NOMO-1 (cell line): Measurements from ENCODE around the gene PCSK1.
"Not testable (repeated sequence)": the region's sequence is repeated elsewhere in the genome, so short reads cannot be mapped to it uniquely, and the experiment has no call there.

Experiments used
- DNase-seq, 2 experiments: peaks; one replicate each; lab custom pipeline; 2025; ENCODE audit not compliant: unreplicated experiment in 2 of 2; lab: John Stamatoyannopoulos, UW

Gene PCSK1

DNA sequence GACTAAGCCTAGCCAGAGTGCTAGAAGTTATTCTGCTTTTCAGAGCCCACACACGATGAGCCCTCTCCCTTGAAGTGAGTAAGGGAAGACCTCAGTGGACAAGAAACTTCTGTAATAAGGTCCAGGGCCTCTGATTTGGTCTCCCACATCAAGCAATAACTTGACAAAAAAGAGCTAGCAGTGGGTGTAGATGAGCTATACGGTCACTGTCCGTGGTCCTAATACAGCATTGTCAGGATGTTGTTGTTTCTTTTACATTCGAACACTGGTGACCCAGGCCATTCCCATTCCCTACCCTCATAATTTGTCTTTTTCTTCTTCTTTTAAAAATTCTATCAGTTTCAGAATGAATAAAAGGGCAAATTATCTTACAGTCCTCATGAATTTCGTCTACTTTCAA lies 5.2 kb downstream of the PCSK1 start:
- no peak for DNase-seq

DNA sequence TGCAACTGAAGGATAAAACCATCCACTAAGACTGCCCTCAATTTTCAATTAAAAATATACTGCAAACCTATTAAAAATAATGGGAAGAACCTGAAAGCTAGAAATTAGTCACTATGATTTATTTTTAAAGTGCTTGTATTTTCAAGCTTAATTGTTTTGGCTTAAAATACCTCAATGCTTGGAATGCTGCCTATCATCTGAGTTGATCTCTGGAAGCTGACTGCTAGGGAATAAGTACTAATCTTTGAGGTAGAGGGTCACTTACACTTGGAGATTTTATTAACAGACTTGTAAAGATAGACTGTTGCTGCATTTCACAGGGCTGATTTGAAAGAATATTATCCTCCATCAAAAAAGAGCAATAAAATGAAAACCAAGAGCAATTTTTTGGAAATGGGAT lies 6.2 kb downstream of the PCSK1 start:
- no peak for DNase-seq

DNA sequence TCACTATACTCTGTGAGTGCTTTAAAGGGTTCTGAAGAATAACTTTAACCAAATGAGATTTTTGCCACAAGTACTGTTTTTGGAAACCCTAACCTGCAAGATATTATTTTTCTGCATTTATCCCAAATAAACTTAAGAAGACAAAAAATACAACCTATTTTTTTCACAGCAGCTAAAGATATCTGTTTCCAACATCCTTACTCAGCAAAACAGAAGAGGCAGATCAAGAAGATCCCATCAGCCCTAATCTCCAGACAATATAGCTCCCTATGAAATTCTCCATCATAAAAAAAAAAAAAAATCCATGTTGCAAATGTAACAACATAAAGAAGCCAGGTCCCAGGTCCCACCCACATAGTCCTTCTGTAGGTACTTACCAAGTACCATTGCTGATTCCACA lies 7.6 kb downstream of the PCSK1 start:
- no peak for DNase-seq

DNA sequence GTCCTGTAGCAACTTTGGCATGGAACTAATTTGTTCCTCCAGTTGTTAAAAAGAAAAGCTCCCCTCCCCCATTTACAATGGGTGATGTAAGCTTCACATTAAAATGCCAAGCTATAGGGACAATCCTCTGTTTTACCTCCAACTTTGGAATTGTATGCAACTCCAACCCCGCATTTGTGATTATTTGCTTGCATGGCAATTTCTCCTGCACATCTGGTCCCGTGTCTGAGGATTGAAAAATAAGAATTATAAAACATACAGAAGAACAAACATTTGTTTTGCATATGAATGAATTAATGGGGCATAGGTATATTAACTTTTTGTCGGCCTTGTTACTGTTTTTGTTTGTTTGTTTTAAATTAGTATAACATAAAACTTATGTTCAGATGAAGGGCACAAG lies 17.2 kb downstream of the PCSK1 start:
- DNase-seq: no peak

DNA sequence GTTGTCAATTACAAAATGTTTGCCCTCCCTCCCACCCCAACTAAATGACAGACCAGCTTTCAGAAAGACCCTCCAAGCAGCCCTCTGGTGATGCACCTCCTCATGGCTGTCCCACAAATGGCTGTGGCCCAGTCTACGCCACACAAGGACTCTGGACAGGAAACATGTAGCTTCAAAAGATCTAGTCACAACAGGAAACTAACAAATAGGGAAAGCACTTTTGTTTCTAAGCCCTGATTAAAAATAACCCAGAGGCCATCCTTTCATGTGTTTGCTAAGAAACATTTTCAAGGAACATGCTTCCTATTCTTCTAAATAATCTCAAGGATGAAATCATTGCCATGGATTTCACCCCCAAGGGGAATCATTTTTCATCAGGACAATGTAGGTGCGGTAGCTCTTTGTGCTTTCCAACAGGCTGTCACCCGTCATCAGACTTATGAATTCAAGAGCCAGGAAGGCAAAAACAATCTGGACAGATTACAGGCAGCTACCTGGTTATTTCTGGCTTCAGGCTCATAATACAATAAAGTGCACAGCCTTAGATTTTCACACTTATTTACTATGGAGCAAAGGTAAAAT lies 20.1 kb downstream of the PCSK1 start:
- DNase-seq: no peak

DNA sequence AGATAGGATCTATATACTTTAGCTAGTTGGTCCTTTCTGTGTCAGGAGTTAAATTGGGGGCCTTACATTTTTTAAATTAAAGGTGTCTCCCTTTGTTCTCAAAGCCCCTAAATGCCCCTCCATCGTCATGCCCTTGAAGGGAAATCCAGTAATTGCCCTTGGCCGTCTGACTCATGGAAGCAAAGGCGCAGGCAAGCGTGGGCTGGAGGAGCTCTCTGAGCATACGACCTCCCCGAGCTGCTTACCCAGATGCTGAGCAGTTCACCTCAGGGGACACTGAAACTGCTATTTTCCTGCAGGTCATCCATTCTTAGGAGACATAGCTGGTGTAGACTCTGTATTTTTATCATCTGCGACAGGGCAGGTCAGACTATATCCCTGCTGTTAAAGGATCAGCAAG lies 23.0 kb downstream of the PCSK1 start:
- DNase-seq: no peak

DNA sequence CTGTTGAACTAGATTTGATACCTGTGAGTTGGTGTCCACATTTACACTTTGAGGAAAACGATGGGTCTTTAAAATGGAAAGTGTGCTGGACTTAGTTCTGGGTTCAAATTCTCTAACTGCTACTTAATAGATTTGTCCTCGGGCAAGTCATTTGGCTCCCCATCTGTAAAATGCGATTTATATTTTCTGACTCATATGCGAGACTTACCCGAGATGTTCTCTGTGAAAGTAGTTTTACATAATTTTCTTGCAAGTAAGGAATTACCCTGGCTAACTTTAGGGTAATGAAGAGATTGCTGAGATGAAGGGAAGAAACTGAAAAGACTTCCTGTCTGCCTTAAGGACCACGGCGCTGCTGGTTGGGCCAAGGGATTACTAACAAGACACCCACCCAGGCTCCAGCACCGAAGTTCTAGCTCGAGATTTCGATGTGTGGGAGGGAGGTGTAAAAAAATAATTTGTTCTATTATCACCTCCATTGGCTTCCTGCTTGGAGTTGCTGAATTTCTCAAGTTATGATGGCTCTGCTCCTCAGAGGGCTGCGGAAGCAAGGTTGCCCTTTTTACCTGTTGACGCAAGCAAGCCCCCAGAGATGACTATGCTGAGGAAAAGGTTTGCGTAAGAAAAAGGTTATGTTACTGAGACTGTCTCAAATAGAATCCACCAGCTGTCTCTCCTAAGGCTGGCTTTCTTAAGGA lies 24.1 kb downstream of the PCSK1 start:
- DNase-seq: no peak

DNA sequence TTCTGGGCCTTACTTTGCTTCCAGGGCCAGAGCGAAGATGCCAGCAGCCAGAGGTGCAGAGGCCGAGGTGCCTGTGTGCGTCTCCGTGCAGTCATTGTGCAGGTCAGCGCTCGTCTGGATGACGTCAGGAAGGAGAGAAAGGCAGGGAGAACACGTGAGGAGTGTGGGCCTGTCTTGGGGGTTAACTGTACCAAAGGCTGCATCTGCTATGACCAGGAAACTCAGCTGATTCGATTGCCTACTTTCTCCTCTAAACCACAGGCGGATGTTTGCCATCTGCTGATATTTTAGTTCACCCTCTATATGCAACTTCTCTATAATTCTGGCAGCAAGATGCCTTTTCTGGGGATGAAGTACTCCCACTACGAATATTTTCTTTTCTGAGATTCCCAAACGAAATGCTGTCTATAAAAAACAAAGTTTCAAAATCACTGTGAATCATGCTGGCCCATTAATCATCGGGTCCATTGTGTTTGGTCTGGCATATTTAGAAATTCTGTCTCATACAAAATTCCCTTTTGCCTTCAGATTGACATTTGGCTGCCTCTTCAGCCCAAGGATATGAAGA lies 24.8 kb downstream of the PCSK1 start:
- no peak for DNase-seq

DNA sequence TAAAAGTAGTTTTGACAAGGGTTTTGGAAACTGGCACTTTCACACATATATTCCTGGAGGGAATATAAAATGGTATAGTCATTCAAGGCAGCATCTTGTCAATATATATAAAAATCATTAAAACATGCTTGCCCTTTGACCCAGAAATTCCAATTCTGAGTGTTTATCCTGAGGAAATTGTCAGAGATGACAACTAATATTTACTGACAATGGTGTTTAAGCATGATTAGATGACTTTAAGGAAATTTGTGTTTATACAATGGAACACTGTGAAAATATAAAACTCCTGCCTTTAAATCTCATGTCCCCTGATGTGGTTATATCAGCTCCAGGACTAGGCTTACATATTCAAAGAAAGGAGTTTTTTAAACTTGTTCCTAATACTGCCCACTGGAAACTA lies 25.6 kb downstream of the PCSK1 start:
- DNase-seq: no peak

DNA sequence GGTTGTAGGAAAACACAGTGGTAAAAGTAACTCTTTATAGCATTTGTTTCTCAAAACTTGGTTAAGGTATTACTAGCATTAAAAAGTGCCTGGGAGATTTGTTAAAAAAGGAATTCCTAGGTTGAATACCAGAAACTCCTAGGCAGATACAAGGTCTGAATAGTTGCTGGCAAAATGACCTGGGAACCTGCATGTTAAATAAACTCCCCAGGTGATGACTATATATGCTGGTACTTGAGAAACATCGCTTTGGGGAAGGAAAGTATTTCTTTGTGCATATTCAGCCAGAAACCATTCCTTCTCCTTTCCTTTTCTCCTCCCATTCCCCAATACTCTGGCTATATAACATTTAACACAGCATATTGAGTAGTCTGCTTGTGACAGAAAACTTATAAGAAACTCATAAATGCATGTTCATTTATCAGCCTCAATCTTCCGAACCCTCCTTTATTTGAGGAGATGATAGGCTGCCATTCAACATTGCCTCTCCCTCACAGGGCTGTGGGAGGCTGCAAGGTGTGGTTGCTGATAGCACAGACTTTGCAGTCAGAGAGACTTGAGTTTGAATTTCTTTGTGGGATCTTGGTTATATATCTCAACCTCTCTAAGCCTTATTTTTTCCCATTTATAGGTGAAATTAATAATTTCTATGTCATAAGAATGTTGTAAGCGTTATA lies 28.7 kb downstream of the PCSK1 start:
- no peak for DNase-seq

DNA sequence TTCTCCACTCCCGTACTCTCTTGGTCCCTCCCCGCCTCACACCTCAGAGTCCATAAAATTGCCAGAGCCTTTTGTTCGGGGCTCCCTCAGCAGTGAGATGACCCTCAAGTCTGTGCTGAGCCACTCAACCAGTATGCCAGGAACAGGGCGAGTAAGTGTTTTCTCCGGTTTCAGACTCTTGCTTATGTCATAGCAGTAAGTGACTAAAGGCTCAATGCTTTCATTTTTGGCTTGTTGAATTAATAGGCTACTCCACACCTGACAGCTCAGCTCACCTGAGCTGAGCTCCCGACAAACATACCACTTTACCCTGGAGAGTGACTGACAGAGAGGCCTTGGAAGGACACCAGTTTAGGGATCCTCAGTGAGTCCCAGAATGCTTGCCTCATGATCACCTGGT lies 30.5 kb downstream of the PCSK1 start:
- no peak for DNase-seq

DNA sequence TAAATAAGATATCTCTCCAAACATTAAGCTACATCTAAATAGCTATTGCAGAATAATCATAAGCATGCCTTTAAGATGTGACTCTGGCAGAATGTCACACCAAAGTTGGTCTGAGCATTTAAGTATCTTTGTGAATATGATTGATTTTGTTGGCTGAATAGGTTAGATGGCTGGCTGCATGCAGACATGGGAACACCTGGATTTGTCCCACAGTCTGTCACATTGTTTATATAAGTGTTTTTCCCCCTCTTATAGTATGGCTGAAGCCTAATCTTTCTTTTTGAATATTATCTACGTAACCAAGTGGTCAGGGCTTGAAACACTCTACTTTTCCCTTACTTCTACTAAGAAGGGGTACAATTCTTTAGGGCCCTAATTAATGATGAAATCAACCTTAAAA lies 36.2 kb downstream of the PCSK1 start:
- DNase-seq: no peak

DNA sequence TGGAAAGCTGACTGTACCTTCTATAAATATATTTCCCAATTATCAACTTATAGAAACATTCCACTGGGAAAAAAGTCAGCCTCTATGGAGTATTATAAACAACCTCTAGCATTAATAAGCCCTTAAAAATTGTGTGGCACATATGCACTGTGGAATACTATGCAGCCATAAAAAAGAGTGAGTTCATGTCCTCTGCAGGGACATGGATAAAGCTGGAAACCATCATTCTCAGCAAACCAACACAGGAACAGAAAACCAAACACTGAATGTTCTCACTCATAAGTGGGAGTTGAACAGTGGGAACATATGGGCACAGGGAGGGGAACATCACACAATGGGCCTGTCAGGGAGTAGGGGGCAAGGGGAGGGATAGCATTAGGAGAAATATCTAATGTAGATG lies 37.8 kb downstream of the PCSK1 start:
- not testable (repeated sequence) for DNase-seq

DNA sequence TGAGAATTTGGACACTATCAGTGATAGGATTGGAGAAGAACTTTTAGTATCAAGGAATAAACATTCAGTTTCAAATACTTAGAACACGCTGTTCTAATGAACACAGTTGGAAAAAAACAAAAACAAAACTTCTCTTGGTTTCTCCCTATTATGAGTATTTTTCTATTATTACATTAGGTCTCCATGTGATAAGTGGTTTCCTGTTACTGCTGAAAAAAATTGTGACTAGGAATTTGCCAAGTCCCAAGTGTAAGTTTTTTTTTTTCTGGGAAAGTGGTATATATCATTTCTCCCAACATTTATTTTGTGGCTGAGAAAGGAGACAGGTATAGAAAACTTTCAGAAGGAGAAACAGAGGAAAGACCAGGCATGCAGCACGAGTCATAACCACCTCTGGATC lies 41.1 kb downstream of the PCSK1 start:
- DNase-seq: no peak

DNA sequence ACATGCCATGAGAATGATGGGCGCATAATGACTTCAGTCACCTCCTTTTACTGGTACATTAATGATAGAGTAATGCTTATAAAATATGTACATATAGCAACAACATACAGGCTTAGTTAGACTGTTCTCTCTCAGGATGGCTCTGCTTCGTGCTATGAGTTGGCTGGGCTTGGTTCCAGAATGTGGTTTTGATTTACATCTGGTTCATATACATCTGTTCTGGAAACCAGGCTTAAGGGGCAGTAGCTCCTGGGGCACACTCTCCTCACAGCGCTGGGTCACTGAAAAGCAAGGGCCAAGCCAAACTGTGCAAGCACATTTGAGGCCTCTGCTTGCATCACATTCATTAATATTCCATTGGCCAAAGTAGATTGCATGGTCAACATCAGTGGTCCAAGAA lies 44.9 kb downstream of the PCSK1 start:
- DNase-seq: no peak

DNA sequence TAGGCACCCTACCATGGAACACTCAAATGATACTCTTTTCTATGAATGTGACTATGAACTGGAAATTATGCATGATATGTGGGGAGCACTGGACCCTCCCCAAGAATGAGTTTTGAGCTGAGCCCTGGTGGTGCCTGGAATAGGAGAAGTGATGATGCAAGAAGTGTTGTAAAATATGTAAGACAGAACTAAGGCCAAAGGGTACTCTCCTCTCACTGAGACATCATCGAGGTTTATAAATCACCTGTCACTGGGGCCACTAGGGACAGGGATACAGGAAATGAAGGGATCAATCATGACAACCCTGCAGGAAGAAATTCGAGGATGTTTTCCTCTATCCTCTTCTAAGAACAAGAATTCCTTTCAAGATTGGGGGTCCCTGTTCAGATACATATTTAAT lies 45.4 kb downstream of the PCSK1 start:
- no peak for DNase-seq

DNA sequence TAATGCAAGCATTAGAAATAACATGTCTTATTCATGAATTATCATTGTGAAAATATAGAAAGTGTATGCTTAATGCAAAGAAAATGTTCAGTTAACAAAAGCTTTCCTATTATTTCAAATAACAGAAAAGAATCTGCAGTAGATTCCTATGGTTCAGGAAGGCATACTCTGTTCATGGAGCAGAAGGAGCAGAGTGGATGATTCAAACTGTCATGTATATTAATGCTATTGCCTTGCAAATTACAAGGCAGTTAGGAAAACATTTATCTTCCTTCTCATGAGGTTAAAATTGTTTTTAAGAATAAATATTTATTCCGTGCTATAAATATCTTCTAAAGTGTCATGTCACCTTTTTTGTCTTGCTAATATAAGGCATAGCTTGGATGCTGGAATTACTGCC lies 47.5 kb downstream of the PCSK1 start:
- DNase-seq: no peak

DNA sequence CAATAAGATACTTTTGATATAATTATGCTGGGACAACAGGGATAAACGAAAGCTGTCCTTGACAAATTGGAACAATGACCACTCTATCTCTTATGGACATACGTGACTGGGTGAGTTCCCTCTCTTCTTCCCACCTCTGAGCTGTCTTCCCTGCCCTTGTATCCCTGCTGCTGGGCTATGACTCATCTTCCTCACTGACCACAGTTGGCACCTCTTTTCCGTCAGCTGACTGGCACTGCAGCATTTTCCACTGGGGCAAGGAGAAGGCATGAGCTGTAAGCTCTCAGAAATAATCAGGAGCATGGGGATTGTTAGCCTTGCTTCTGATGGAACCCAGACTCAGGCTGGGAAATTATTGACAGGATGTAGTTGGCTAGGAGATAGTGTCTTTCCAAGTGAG lies 48.7 kb downstream of the PCSK1 start:
- DNase-seq: no peak

DNA sequence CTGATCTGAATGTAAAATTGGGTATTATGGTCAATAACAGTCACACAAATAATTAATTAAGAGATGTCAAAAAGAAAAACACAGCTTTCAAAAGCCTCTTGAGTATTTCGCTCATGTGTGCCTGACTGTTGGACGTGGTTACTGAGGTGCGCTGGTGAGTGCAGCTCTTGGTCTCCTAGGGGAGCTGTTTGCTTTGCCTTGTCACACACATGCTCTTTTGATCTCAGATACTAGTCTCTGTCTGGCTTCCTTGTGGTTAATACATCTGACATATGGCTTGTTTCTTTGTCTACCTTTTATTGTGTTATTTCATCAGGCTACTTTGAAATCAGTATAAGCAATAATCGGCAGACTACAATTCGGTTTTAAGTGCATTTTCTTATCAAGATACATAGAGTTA lies 51.5 kb downstream of the PCSK1 start:
- DNase-seq: no peak

DNA sequence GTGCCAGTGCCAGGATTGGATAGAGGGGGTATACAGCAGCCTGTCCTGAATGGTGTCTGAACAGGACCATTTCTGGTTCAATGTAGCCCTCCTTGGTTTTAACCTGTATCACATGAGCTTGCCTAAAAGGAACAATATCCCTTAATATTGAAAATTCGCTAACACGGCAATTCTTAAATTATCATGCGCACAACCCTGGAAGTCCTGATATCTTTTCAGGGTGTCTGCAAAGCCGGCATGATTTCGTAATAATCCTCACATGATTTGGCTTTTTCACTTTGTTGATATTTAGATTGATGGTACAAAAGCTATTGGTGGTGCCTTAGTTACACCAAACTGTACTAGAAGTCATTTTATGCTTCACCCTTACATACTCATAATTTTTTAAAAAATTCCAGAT lies 53.2 kb downstream of the PCSK1 start:
- no peak for DNase-seq

DNA sequence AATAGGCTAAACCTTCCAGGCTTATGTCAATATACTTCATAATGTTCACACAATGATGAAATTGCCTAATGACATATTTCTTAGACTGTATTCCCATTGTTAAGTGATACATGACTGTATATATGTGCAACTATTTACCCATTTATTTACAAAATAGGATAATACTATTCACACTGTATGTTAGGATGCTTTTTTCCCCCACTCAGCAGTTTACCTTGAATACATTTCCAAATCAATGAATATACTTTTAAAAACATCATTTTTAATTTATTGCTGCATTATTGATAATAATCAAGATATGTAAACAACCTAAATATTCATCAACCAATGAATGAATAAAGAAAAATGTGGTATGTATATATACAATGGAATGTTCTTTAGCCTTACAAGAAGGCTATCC lies 55.5 kb downstream of the PCSK1 start:
- DNase-seq: no peak

DNA sequence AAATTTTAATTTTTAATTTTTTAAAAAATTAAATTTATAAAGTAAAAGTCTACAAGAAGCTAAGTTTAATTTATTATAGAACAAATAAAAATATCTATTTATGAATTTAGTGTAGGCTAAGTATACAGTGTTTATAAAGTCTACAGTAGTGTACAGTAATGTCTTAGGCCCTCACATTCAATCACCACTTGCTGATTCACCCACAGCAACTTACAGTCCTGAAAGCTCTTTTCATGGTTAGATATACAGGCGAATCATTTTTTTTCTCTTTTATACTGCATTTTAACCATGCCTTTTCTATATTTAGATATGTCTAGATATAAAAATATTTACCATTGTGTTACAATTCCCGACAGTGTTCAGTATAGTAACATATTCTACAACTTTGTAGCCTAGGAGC lies 55.9 kb downstream of the PCSK1 start:
- DNase-seq: no peak
